Fibroblast of lung (primary cell): ENCODE data around the gene TP53AIP1. TPM values are rescaled to one million over a fixed set of nuclear protein-coding genes. Genes with fewer than 3 reads are reported as not detected.

Experiments used
- DNase-seq, 2 donors: peaks; one replicate each; pipeline versions ENCODE4 v3.0.0 to v3.0.0-alpha.2; 2010; ENCODE audit warnings: low read depth in 2 of 2
- H2AFZ ChIP-seq: 2 replicates; pipeline ENCODE4 v1.5.1; 2012; ENCODE audit warnings: low read length, control low read depth, inconsistent platforms
- H3K27ac ChIP-seq: 2 replicates; pipeline ENCODE4 v1.5.1; 2011; ENCODE audit warnings: low read length, control low read depth; ENCODE audit not compliant: insufficient read depth
- H3K27me3 ChIP-seq: 2 replicates; pipeline ENCODE4 v1.5.1; 2011; ENCODE audit warnings: mild to moderate bottlenecking, low read length; ENCODE audit not compliant: control insufficient read depth, insufficient read depth
- H3K36me3 ChIP-seq: 2 replicates; pipeline ENCODE4 v1.5.1; 2011; ENCODE audit warnings: low read length; ENCODE audit not compliant: control insufficient read depth, insufficient read depth
- H3K4me1 ChIP-seq: 2 replicates; pipeline ENCODE4 v1.5.1; 2011; ENCODE audit warnings: low read length; ENCODE audit not compliant: control insufficient read depth, insufficient read depth; ENCODE audit errors: extremely low read depth
- H3K4me2 ChIP-seq: 2 replicates; pipeline ENCODE4 v1.5.1; 2011; ENCODE audit warnings: low read length, control low read depth; ENCODE audit not compliant: insufficient read depth; ENCODE audit errors: extremely low read depth
- H3K4me3 ChIP-seq, 4 experiments: fragments of 200-600 bp in 1 of 4; sonication (generic) in 1 of 4; replicated peaks in 1 of 4; 2 replicates each; pipeline ENCODE4 v1.5.1; 2011 to 2016; ENCODE audit warnings: low read length in 4 of 4, low read depth in 3 of 4, mild to moderate bottlenecking in 3 of 4, control low read depth in 2 of 4, inconsistent platforms in 1 of 4, mixed read lengths in 1 of 4; ENCODE audit not compliant: insufficient read depth in 1 of 4; ENCODE audit errors: control extremely low read depth in 1 of 4
- H3K79me2 ChIP-seq: 2 replicates; pipeline ENCODE4 v1.5.1; 2012; ENCODE audit warnings: mild to moderate bottlenecking, low read length, inconsistent platforms; ENCODE audit not compliant: control insufficient read depth, insufficient read depth
- H3K9ac ChIP-seq: 2 replicates; pipeline ENCODE4 v1.5.1; 2011; ENCODE audit warnings: mild to moderate bottlenecking, low read length, control low read depth; ENCODE audit not compliant: insufficient read depth
- H3K9me3 ChIP-seq: 2 replicates; pipeline ENCODE4 v1.5.1; 2012; ENCODE audit warnings: low read depth, low read length; ENCODE audit not compliant: control insufficient read depth, insufficient read depth
- H4K20me1 ChIP-seq: 2 replicates; pipeline ENCODE4 v1.5.1; 2011; ENCODE audit warnings: low read length; ENCODE audit not compliant: control insufficient read depth, insufficient read depth; ENCODE audit errors: extremely low read depth
- EZH2 ChIP-seq: IDR thresholded peaks from 2 replicates; pipeline ENCODE4 v1.5.1; 2012; ENCODE audit warnings: low read length, control low read depth, mild to moderate bottlenecking; ENCODE audit errors: missing control alignments
- polyA plus RNA-seq, 2 donors: library from polyadenylated mRNA; depleted of rRNA in 1 of 2; stranded (reverse) in 1 of 2; unstranded in 1 of 2; fragments of >200 nt; gene quantifications; 2 replicates each; pipeline ENCODE4 v1.2.1, GENCODE V29; 2011 to 2012; ENCODE audit warnings: missing spikeins in 1 of 2
- total RNA-seq: library from RNA; depleted of rRNA; stranded (reverse); fragments of >200 nt; gene quantifications from 2 replicates; pipeline ENCODE4 v1.2.1, GENCODE V29; 2014
- TF ChIP-seq, protein P1 (sequence below), 2 donors: IDR thresholded peaks in 1 of 2; conservative IDR thresholded peaks in 1 of 2; 1 replicate in 1 of 2; 2 replicates in 1 of 2; pipeline ENCODE4 v1.5.1; 2011 to 2012; ENCODE audit warnings: low read length in 2 of 2, control low read depth in 1 of 2, inconsistent platforms in 1 of 2, low read depth in 1 of 2, mild to moderate bottlenecking in 1 of 2

TP53AIP1 gene
- total and polyA plus RNA-seq, 2 donors (not counting 1 experiment from before 2014, with no cell fraction given): not detected

- H3K36me3 ChIP-seq: no peaks in the 10 kb centered on the region
- H3K4me3 ChIP-seq: no peak overlapping the region
- no peak for TF ChIP-seq EZH2
- TF ChIP-seq, protein P1, sequence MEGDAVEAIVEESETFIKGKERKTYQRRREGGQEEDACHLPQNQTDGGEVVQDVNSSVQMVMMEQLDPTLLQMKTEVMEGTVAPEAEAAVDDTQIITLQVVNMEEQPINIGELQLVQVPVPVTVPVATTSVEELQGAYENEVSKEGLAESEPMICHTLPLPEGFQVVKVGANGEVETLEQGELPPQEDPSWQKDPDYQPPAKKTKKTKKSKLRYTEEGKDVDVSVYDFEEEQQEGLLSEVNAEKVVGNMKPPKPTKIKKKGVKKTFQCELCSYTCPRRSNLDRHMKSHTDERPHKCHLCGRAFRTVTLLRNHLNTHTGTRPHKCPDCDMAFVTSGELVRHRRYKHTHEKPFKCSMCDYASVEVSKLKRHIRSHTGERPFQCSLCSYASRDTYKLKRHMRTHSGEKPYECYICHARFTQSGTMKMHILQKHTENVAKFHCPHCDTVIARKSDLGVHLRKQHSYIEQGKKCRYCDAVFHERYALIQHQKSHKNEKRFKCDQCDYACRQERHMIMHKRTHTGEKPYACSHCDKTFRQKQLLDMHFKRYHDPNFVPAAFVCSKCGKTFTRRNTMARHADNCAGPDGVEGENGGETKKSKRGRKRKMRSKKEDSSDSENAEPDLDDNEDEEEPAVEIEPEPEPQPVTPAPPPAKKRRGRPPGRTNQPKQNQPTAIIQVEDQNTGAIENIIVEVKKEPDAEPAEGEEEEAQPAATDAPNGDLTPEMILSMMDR (conservative IDR thresholded peaks at IDR 0.05 in 1 of 2, IDR thresholded peaks at IDR 0.05 in 1 of 2; ENCODE audit: low read depth in 1 of 2, low read length in 2 of 2): no peak
- no peak overlapping the region for H3K27ac ChIP-seq
- no peak overlapping the region for H3K4me2 ChIP-seq
- H3K79me2 ChIP-seq: no peaks in the 10 kb centered on the region
- no peaks in the 10 kb centered on the region for H4K20me1 ChIP-seq
- no peaks in the 10 kb centered on the region for H3K9me3 ChIP-seq
- DNase-seq: peak in 1 of 2 donors; percentile 63
- no peaks in the 10 kb centered on the region for H3K4me1 ChIP-seq
- no peak overlapping the region for H2AFZ ChIP-seq
- no peak overlapping the region for H3K9ac ChIP-seq
- peaks cover 8% of the 10 kb centered on the region for H3K27me3 ChIP-seq
Observed at GRCh38 chr11:128936606-128937251, 5.9 kb downstream of the TP53AIP1 start.

- H3K4me3 ChIP-seq: no peak overlapping the region
- H3K79me2 ChIP-seq: no peaks in the 10 kb centered on the region
- no peak overlapping the region for H3K9ac ChIP-seq
- no peak overlapping the region for H3K4me2 ChIP-seq
- no peaks in the 10 kb centered on the region for H3K9me3 ChIP-seq
- H3K27me3 ChIP-seq: no peaks in the 10 kb centered on the region
- no peaks in the 10 kb centered on the region for H4K20me1 ChIP-seq
- no peak for TF ChIP-seq EZH2
- TF ChIP-seq, protein P1 (conservative IDR thresholded peaks at IDR 0.05 in 1 of 2, IDR thresholded peaks at IDR 0.05 in 1 of 2; ENCODE audit: low read depth in 1 of 2, low read length in 2 of 2): no peak
- H2AFZ ChIP-seq: no peak overlapping the region
- DNase-seq: no peak
- no peaks in the 10 kb centered on the region for H3K36me3 ChIP-seq
- H3K27ac ChIP-seq: no peak overlapping the region
- no peaks in the 10 kb centered on the region for H3K4me1 ChIP-seq
Observed at GRCh38 chr11:128934926-128935325, 7.7 kb downstream of the TP53AIP1 start.

DNA sequence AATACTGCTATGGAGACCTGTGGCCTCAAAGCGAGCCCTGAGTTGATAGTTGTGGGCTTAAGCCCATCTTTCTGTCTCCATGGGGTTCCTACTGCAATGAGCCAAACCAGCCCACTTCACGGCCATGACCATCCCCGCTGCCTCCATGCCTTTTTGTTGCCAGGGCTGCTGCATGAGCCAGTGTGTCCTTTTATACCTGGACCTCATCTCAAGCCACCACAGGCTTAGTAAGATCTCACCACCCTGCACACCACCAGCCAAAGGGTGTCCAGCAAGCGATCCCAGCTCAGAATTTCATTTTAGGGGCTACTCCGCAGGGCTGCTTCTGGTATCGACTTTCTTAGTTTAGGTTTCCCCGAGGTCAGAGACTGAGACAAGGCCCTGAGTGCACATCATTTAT lies 8.3 kb downstream of the TP53AIP1 start:
- H3K79me2 ChIP-seq: no peaks in the 10 kb centered on the region
- DNase-seq: no peak
- no peak overlapping the region for H3K4me2 ChIP-seq
- no peak overlapping the region for H3K27ac ChIP-seq
- no peak overlapping the region for H3K4me3 ChIP-seq
- H3K4me1 ChIP-seq: no peaks in the 10 kb centered on the region
- no peak overlapping the region for H2AFZ ChIP-seq
- no peaks in the 10 kb centered on the region for H3K9me3 ChIP-seq
- no peaks in the 10 kb centered on the region for H4K20me1 ChIP-seq
- no peaks in the 10 kb centered on the region for H3K36me3 ChIP-seq
- H3K27me3 ChIP-seq: no peaks in the 10 kb centered on the region
- H3K9ac ChIP-seq: no peak overlapping the region
- TF ChIP-seq EZH2: no peak
- TF ChIP-seq, protein P1 (conservative IDR thresholded peaks at IDR 0.05 in 1 of 2, IDR thresholded peaks at IDR 0.05 in 1 of 2; ENCODE audit: low read depth in 1 of 2, low read length in 2 of 2): no peak
